ES-I3 (cell line): ENCODE measurements around the gene ZFP3.
"Not testable (repeated sequence)": the region's sequence is repeated elsewhere in the genome, so short reads cannot be mapped to it uniquely, and the experiment has no call there.

Experiments
- H3K36me3 ChIP-seq: 2 replicates; pipeline ENCODE4 v1.6.1; 2013; ENCODE audit warnings: mild to moderate bottlenecking, low read length, control low read depth, moderate library complexity; ENCODE audit not compliant: insufficient read depth
- H3K4me1 ChIP-seq: 2 replicates; pipeline ENCODE4 v1.6.1; 2013; ENCODE audit warnings: mild to moderate bottlenecking, control low read depth, low read length; ENCODE audit not compliant: insufficient read depth
- H3K9ac ChIP-seq: 2 replicates; pipeline ENCODE4 v1.6.1; 2013; ENCODE audit warnings: low read depth, mild to moderate bottlenecking, low read length, moderate library complexity
- H3K9me3 ChIP-seq: 2 replicates; pipeline ENCODE4 v1.6.1; 2013; ENCODE audit warnings: mild to moderate bottlenecking, low read length, moderate library complexity; ENCODE audit not compliant: control insufficient read depth, insufficient read depth

The ZFP3 gene

GRCh38 chr17:5049314-5049841 is 28.9 kb upstream of the ZFP3 start:
- Histone ChIP-seq H3K36me3 (no peaks in the 10 kb centered on the region), H3K9ac (no peak overlapping the region)

GRCh38 chr17:5050278-5050677 is 28.0 kb upstream of the ZFP3 start:
- no peak overlapping the region for H3K9ac ChIP-seq
- H3K4me1 ChIP-seq: no peaks in the 10 kb centered on the region
- no peaks in the 10 kb centered on the region for H3K36me3 ChIP-seq
- no peaks in the 10 kb centered on the region for H3K9me3 ChIP-seq

More at GRCh38 chr17:5049314-5049841, 28.9 kb upstream of the ZFP3 start:
- H3K9me3 ChIP-seq: no peaks in the 10 kb centered on the region
- no peaks in the 10 kb centered on the region for H3K4me1 ChIP-seq

GRCh38 chr17:5055543-5055942 is 22.7 kb upstream of the ZFP3 start:
- Histone ChIP-seq H3K36me3 (no peaks in the 10 kb centered on the region), H3K9ac (no peak overlapping the region), H3K4me1 (no peaks in the 10 kb centered on the region), H3K9me3 (no peaks in the 10 kb centered on the region)

- no peaks in the 10 kb centered on the region for H3K36me3 ChIP-seq
- no peak overlapping the region for H3K9ac ChIP-seq
- H3K4me1 ChIP-seq: no peaks in the 10 kb centered on the region
- no peaks in the 10 kb centered on the region for H3K9me3 ChIP-seq
These were observed 13.0 kb upstream of the ZFP3 start for GRCh38 chr17:5065227-5065744.

GRCh38 chr17:5068236-5068635 is 10.0 kb upstream of the ZFP3 start:
- H3K4me1 ChIP-seq: 0 out of 2 replicates have a peak, but pooled peaks cover 3% of the 10 kb centered on the region
- no peaks in the 10 kb centered on the region for H3K9me3 ChIP-seq
- H3K9ac ChIP-seq: no peak overlapping the region
- no peaks in the 10 kb centered on the region for H3K36me3 ChIP-seq

- H3K4me1 ChIP-seq: 0 out of 2 replicates have a peak, but pooled peaks cover 3% of the 10 kb centered on the region
- H3K9ac ChIP-seq: no peak overlapping the region
- H3K9me3 ChIP-seq: no peaks in the 10 kb centered on the region
- H3K36me3 ChIP-seq: no peaks in the 10 kb centered on the region
These were observed 8.5 kb upstream of the ZFP3 start for GRCh38 chr17:5069724-5070123.

- H3K9me3 ChIP-seq, H3K36me3 ChIP-seq, H3K4me1 ChIP-seq: not testable (repeated sequence)
- peak overlapping the region; percentile 2; the same call in 1 of the 2 replicates for H3K9ac ChIP-seq
These were observed 2.8 kb upstream of the ZFP3 start for GRCh38 chr17:5075472-5075871.

GRCh38 chr17:5077275-5077674 is 992 bp upstream of the ZFP3 start:
- H3K4me1 ChIP-seq, H3K9me3 ChIP-seq, H3K36me3 ChIP-seq: not testable (repeated sequence)
- peak overlapping the region; percentile 51; the same call in 1 of the 2 replicates for H3K9ac ChIP-seq

- Histone ChIP-seq H3K36me3 (no peaks in the 10 kb centered on the region), H3K9ac (peak overlapping the region; percentile 51; the same call in 1 of the 2 replicates), H3K4me1 (peaks cover 6% of the 10 kb centered on the region), H3K9me3 (no peaks in the 10 kb centered on the region)
These were observed 524 bp upstream of the ZFP3 start for GRCh38 chr17:5077781-5078105.

- no peaks in the 10 kb centered on the region for H3K36me3 ChIP-seq
- H3K9me3 ChIP-seq: peaks cover 6% of the 10 kb centered on the region
- peaks cover 3% of the 10 kb centered on the region for H3K4me1 ChIP-seq
- no peak overlapping the region for H3K9ac ChIP-seq
These were observed 2.3 kb downstream of the ZFP3 start for GRCh38 chr17:5080591-5080990.

- Histone ChIP-seq H3K36me3 (peaks cover 2% of the 10 kb centered on the region; the same call in 1 of the 2 replicates), H3K9ac (no peak overlapping the region), H3K9me3 (peaks cover 57% of the 10 kb centered on the region), H3K4me1 (no peaks in the 10 kb centered on the region)
These were observed 14.1 kb downstream of the ZFP3 start for GRCh38 chr17:5092218-5093010.

- no peaks in the 10 kb centered on the region for H3K4me1 ChIP-seq
- H3K36me3 ChIP-seq: no peaks in the 10 kb centered on the region; the same call in 1 of the 2 replicates
- H3K9ac ChIP-seq: peak overlapping the region; percentile 46; the same call in 1 of the 2 replicates
- peaks cover 34% of the 10 kb centered on the region for H3K9me3 ChIP-seq
These were observed 18.4 kb downstream of the ZFP3 start for GRCh38 chr17:5096731-5097100.

- H3K36me3 ChIP-seq: no peaks in the 10 kb centered on the region; the same call in 1 of the 2 replicates
- peaks cover 30% of the 10 kb centered on the region for H3K9me3 ChIP-seq
- H3K9ac ChIP-seq: peak overlapping the region; percentile 46
- no peaks in the 10 kb centered on the region for H3K4me1 ChIP-seq
These were observed 19.0 kb downstream of the ZFP3 start for GRCh38 chr17:5097101-5097834.

- H3K9ac ChIP-seq: no peak overlapping the region
- H3K36me3 ChIP-seq: no peaks in the 10 kb centered on the region; the same call in 1 of the 2 replicates
- no peaks in the 10 kb centered on the region for H3K4me1 ChIP-seq
- H3K9me3 ChIP-seq: peaks cover 13% of the 10 kb centered on the region; the same call in 1 of the 2 replicates
These were observed 21.0 kb downstream of the ZFP3 start for GRCh38 chr17:5099271-5099670.
